Coronary artery (tissue), 2 donors: ENCODE data around the gene COG2.
A peak's percentile ranks its signal among the peaks of the same experiment; 100 is the strongest.

Experiments used
- DNase-seq: peaks from one replicate; pipeline ENCODE4 v3.0.0-alpha.2; 2017; ENCODE audit warnings: low spot score
- H3K27ac ChIP-seq, 2 donors: fragments of 200-600 bp; sonication (generic); one replicate each; pipeline ENCODE4 v1.5.1; 2016 to 2019
- H3K4me3 ChIP-seq: fragments of 200-600 bp; sonication (generic); 2 replicates; pipeline ENCODE4 v1.5.1; 2016; ENCODE audit warnings: mild to moderate bottlenecking, moderate library complexity
- TF ChIP-seq, protein P1 (sequence below): fragments of 200-600 bp; sonication (generic); IDR thresholded peaks from one replicate; pipeline ENCODE4 v1.5.1; 2019; ENCODE audit warnings: antibody characterized with exemption

Gene COG2

DNA sequence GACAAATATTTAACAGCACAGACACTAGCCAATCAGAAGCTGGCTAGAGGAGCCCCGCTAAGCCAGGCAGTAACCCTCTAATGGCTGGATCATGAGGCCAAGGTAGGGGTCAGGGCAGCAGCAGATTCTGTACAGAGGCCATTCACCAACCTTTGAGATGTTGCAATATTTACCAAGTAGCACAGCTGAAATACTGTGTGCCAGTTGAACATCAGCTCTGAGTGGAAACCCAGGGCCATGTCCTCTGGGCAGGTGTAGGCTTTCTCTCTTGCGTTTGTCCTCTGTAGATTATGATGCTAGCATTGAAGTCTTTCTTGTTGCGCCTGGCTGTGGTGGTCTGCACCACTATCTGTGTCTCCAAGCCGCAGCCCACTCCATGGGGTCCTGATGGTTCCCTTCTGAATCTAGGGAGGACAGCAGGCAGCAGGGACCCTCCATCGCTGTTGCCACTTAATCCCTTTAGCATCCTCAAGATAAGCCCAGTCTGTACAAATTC is 2.5 kb upstream of the COG2 start:
- TF ChIP-seq, protein P1, sequence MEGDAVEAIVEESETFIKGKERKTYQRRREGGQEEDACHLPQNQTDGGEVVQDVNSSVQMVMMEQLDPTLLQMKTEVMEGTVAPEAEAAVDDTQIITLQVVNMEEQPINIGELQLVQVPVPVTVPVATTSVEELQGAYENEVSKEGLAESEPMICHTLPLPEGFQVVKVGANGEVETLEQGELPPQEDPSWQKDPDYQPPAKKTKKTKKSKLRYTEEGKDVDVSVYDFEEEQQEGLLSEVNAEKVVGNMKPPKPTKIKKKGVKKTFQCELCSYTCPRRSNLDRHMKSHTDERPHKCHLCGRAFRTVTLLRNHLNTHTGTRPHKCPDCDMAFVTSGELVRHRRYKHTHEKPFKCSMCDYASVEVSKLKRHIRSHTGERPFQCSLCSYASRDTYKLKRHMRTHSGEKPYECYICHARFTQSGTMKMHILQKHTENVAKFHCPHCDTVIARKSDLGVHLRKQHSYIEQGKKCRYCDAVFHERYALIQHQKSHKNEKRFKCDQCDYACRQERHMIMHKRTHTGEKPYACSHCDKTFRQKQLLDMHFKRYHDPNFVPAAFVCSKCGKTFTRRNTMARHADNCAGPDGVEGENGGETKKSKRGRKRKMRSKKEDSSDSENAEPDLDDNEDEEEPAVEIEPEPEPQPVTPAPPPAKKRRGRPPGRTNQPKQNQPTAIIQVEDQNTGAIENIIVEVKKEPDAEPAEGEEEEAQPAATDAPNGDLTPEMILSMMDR: no peak
- no peak for DNase-seq

DNA sequence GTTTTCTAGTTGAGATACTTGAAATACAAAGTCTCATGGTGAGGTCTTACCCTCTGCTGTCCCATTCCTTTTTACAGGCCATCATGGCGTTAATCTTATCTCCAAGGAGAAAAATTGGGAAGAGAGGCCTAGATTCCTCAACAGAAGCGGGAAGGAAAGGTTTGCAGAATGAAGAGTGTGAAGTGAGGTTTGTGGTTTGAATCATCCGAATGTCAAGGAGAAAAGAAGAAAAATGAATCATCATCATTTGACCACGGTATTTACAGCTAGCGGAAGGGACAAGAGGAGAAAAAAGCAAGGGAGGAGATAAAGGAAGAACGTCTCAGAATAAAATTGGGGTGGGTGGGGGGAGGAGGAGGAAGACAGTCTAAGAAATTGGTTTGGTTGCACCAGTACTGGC is 935 bp upstream of the COG2 start:
- Histone ChIP-seq H3K4me3 (no peak overlapping the region), H3K27ac (no peak overlapping the region)
- DNase-seq: no peak
- TF ChIP-seq, protein P1: no peak

More for the DNA sequence above, 2.5 kb upstream of the COG2 start:
- no peak overlapping the region for H3K27ac ChIP-seq
- H3K4me3 ChIP-seq: no peak overlapping the region

DNA sequence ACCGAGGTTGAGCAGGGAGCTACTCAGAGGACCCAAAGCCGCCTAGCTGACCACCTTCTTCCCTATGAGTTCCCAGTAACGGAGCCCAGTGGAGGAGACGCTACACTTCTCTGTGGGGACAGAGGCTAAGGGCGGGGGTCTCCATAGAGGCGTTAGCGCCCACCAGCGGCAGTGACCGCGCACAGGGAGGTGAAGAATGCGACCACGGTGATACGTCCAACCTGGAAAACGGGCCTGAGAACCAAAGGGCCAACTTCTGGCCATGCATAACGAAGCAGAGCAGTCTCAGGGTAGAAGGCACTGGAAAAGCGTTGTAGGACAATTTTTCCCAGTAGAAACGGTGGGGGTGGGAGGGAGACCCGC is 400 bp upstream of the COG2 start:
- H3K4me3 ChIP-seq: peak overlapping the region; percentile 83
- no peak for DNase-seq
- peak overlapping the region in 1 of 2 donors; percentile 87 for H3K27ac ChIP-seq
- TF ChIP-seq, protein P1: no peak

DNA sequence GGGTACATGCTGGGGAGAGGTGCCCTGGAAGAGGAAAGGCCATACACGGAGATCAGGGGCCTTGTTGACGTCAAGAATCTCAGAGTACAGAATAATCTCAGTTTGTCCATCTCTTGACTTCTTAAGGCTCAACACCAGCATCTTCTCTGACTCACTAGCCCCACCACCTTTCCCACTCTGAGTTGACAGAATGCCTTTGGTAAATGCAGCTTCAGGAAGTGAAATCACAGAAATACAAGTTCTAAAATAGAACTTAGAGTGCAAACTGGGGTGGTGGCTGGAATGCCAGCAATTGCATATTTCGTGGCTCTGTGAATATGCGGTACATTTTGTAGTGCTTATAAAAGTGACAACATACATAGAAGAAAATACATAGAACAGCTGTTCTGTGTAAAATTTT is 1.6 kb downstream of the COG2 start:
- Histone ChIP-seq H3K27ac (no peak overlapping the region), H3K4me3 (peak overlapping the region; percentile 83)
- DNase-seq: no peak
- TF ChIP-seq, protein P1: no peak

DNA sequence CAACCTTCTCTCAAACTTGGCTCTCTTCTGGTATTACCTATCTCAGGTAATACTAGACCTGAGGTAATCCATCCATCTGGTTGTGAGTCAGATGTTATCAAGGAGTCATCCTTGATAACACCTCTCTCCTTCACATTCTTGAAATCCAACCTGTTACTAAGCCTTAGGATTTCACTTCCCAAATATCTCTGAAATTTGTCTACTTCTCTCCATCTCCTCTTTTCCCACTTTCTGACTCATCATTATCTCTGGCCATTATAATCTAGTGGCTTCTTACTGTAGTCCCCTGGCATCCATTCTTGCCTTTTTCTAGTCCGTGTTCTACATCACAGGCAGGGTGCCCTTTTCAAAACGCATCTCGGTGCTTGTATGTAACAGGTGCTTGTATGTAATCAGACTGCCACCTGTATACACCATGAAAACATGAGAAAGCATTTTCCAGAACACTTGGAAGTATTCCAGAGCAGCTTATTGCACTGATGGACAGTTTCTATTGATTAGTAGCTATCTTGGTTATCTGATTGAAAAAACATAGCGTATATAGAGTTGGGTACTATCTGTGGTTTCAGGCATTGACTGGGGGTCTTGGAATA is 4.5 kb downstream of the COG2 start:
- DNase-seq: no peak
- no peak overlapping the region for H3K27ac ChIP-seq
- TF ChIP-seq, protein P1: no peak
- no peak overlapping the region for H3K4me3 ChIP-seq

DNA sequence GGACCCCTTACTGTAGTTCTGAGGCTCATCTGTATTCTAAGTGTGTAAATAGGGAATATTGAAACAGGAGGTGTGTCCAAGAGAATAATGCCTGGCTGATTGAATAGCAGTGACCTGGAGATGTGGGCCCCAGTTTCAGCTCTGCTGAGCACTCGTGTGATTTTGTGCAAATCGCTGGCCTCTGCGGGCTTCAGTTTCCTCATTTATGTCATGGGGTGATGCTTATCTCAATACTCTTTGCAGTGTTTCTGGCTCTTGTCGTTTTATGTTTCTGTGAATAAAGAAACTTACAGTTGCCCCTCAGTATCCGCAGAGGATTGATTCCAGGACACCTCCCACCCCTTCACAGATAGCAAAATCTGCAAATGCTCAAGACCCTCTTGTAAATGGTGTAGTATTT is 5.0 kb downstream of the COG2 start:
- no peak for DNase-seq

DNA sequence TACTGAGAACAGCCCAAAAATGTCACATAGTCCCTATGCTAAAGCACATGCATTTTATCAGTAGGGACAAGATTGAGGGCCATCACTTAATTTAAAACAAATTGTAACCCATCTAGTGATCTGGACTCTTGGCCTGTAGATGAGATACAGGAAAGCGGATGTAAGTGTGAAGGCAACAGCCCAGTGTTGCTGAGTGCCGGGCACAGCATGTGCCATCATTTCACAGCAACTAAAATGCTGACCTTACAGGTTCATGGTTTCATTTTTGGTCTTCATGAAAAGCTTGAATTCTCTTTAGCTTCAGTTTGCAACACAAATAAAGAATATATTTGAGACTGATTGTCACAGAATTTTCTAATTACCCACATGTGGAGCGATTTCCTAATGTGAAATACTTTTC is 5.8 kb downstream of the COG2 start:
- TF ChIP-seq, protein P1: no peak
- H3K27ac ChIP-seq: no peak overlapping the region
- DNase-seq: no peak
- H3K4me3 ChIP-seq: no peak overlapping the region

More for the DNA sequence above, 5.0 kb downstream of the COG2 start:
- TF ChIP-seq, protein P1: no peak
- no peak overlapping the region for H3K27ac ChIP-seq
- H3K4me3 ChIP-seq: no peak overlapping the region
